Erythroblast (primary cell): Measurements from ENCODE around the gene CRIP2.

ENCODE experiments used
- DNase-seq, 2 experiments: peaks; one replicate each; lab custom pipeline; 2025; lab: John Stamatoyannopoulos, UW
- GATA1 ChIP-seq: IDR thresholded peaks from 2 replicates; pipeline ENCODE4 v1.6.1; 2011; ENCODE audit warnings: low read depth, mild to moderate bottlenecking, control low read depth, low read length, moderate library complexity
- POLR2A ChIP-seq: IDR thresholded peaks from 2 replicates; pipeline ENCODE4 v1.6.1; 2011; ENCODE audit warnings: mild to moderate bottlenecking, low read length

Gene CRIP2

DNA sequence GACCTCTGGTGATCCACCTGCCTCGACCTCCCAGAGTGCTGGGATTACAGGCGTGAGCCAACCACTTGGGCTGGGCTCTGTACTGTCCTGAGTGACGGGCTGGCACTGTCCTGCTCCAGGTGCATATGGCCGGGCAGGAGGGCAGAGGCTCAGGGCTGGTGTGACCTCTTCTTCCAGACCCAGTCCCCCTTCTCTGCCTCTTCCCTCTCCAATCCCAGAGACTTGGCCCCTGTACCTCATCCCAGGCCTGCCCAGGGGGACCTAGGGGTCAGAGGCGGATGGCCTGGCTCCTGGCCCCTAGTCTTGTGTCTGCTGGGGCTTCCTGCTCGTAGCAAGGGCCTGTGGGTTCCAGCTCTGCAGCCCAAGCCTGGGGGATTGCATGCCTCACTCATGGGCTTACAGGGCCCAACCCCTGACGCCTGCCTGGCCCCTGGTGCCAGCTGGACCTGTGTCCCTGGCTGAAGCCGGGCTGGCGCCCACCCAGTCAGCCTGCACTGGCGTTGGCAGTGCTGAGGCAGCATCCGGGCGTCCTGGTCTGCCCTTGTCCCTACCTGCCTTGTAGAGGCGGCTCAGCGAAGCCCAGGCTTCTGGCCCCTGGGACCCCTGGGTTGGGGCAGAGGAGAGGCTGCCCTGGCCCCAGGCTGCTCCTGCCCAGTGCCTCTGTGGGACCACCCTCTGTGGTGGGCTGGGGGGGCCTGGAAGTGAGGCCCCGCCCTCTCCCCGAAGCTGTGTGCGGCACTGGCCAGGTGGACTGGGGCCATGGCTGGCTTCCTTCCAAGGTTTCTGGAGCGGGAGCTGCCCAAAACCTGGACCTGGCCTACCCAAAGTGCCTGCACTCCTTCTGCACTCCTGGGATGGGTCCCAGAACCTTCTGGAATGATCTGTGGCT, 20.7 kb downstream of the CRIP2 start:
- TF ChIP-seq POLR2A (no peak), GATA1 (no peak)

DNA sequence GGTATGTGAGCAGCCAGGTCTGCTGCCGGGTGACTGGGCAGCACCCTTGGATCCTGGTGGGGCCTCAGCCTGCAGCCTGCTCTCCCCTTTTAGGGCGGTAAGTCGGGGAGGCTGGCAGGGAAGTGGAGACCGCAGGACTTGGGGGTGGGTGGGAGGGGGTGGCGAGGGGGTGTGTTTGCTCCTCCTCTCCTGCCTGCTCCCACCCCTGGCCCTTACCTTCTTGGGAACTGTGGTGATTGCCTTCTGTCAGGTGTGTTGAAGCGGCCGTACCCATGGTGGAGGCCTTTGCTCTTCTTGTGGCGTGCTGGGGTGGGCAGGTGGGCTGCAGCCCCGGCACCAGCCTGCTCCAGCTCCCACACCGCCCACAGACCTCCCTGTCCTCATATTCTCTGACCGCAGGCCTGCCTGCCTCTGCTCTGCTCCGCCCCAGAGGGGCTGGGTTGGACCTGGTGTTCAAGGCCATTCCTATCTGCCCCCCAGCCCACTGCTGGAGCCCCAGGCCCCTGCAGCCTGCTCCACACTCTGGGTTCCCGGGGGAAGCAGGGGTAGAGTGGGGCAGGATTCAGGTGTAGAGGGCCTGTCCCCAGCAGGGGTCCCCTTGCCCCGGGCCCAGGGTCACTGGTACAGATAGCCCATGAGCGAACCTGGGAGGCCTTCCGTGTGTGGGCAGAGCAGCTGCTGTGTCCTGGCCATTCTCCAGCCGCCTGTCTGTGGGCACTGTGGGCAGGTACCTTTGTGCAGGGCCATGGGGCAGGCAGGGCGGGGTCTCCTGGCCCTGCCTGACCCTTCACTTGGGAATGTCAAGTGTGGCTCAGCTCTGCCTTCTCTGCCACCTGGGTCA, 21.6 kb downstream of the CRIP2 start:
- TF ChIP-seq POLR2A (no peak), GATA1 (no peak)
- no peak for DNase-seq

More for the DNA sequence above, 20.7 kb downstream of the CRIP2 start:
- no peak for DNase-seq

DNA sequence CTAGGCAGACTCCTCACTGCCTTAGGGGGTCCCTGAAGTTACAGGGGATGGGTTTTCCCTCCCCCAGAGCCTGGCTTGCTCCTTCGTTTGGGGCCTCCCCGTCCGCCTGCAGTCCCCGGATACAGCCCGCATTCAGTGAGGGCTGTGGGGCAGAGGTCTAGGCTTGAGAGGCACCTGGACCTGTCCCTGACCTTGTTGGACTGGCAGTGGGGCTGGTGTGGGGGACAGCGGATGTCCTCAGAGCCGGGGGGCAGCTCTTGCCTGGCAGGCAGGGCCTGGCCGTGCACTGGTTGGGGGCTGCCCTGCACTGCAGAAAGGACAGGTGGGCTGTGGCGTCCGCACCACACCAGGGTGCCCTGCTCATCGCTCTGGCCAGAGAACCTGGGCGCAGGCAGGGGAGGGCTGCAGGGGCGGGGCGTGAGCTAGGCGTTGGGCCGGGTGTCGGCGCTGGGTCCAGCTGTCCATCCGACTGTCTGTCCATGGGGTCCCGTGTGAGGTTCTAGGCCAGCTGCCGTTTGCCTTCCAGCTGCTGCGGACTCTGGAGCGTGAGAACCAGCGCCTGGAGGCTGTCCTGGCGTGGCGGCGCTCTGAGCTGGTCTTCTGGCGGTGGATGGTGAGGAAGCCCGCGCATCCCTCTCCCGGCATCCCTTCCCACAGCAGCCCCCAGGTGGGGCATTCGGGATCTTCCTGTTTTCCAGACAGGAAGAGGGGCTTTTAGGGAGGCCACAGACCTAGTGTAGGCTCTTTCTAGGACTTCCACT, 22.4 kb downstream of the CRIP2 start:
- DNase-seq = no peak

DNA sequence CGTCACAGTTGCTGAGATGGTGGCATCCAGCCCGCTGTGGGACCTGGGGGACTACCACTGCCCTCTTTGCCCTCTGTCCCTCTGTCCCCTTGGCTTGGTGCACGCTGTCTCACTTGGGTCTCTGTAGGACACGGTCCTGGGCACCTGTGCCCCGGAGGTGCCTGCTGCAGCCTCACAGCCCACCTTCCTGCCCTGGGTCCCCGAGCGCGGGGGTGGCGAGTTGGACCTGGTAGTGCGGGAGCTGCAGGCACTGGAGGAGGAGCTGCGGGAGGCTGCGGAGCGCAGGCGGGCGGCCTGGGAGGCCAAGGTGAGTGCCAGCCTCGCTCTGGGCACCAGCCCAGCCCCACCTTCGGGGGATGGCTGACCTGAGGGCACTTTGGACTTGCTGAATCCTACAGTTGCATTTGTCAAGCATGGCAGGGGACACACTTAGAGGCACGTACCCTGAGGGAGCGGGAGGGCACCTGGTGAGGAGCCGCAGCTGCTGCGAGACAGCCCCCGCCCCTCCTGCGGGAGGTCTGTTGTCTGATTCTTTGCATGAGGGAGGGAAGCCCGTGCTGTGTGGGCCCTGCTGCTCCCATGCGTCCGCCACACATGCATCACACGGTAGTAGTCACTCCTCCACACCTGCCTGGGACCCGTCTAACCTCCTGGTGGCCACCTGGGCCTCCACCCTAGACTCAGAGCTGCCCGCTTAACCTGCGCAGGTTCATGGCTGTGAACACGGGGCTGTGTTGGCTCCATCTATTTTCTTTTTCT, 23.2 kb downstream of the CRIP2 start:
- TF ChIP-seq GATA1 (no peak), POLR2A (no peak)
- DNase-seq = no peak

More for the DNA sequence above, 22.4 kb downstream of the CRIP2 start:
- TF ChIP-seq GATA1 = no peak
- no peak for TF ChIP-seq POLR2A

DNA sequence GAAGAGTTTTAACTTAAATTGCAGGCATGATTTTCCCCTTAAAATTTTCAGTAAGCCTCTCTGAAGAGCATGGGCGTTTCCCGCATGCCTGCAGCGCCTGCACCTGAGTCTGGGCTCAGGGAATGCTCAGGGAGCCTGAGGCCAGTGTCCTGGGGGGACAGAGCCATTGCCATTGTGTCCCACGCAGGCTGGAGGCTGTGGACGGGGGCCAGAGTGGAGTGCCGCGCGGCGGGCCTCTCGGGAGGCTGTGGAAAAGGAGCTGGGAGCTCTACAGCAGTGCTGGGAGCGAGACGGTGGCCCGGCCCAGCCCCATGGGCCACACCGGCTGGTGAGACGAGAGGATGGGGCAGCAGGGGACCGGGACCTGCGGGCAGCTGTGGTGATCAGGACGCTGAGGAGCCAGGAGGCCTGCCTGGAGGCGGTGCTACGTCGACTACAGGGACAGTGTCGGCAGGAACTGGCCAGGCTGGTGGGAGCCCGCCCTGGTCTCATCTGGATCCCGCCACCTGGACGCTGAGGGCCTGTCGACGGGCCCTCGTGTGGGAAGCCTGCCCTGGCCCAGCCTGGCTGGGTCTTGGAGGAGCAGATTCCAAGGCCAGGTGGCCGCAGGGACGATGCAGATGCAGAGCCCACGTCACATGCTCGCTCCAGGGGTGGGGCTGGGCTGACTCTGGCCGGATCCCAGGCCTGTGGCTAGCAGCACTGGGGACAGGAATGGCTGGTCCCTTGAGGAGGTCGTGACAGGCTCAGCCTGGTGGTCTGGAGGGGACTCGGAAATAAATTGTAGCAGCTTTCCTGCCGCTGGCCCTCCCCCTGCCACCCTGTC, 24.0 kb downstream of the CRIP2 start:
- DNase-seq = no peak
- no peak for TF ChIP-seq POLR2A
- no peak for TF ChIP-seq GATA1

DNA sequence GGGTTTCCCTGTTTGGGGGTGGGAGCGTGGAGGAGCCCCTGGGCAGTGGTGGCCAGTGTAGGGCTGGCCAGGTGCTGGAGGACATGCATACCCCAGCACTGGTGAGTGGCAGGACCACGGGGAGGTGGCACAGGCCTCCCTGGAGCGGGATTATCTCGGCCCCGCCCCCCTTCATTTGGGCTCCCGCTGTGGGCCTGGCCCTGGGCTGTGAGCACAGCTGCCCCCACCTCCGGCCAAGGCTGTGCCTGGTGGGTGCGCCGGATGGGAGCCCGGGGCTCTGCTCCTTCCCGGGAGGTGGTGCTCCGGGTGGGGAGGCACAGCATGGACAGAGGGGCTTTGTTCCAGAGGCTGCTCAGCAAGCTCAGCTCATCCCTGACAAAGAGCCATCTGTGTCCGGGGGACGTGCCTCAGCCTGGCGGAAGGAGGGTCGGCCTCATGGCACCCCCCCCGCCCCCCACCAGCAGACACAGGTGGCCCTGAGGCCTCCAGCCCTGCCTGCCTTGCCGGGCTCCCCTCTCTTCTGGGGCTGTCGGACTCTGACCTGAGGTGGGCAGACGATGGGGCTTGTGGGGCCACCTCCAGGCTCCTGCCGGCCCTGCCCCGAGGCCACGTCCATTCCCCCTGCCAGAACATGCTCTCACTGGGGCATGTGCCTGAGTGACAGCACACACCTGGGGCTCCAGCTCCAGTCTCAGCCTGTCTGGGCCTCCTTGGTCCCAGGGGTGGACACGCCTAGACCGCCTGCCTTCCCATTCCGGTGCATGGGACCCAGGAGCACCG, 24.8 kb downstream of the CRIP2 start:
- TF ChIP-seq POLR2A = no peak
- no peak for TF ChIP-seq GATA1
- DNase-seq = no peak

DNA sequence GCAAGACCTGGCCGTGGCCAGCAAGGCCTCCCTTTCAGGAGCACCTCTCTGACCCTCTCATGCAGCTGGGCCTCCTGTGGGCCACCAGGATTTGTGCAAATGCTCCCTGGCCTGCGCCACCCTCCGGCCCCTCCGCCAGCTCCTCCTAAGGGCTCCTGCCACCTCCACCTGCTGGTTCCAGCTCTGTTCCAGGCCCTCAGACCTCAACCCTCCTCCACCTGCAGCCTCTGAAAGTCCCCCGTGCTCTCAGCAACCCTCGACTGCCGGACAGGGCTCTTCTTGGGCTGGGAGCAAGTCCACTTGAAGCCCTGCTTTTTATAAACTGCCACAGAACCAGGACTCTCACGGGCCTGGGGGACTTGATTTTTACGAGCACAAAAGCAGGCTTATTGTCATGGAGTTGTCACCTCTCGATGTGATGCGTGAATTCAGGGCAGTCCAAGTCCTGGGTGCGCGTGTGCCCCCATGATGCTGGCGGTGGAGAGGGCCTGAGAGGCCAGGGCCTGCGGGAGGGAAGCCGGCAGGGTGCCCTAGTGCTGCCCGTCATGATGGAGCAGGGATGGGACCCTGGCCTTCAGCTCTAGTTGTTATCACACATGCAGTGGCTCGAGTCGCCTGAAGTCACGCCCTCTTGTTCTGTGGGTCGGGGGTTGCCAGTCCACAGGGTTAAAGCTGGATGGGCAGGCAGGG, 25.6 kb downstream of the CRIP2 start:
- no peak for DNase-seq

DNA sequence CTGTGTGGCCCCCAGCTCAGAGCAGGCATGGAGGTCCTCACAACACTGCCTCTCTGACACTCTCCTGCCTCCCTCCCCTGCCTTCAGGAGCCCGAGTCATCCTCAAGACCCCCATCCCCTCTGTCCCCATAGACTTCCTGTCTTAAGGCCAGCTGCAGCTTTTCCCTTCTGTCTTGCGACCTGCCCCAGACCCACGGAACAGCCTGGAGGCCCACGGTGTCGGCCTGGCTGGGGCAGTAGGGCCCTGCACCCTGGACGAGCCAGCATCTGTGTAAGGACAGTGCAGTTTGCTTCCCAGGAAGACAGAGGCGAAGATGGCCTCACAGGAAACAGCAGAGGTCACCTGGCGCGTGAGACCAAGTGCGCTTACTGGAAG, 26.1 kb downstream of the CRIP2 start:
- DNase-seq = no peak
- no peak for TF ChIP-seq POLR2A
- TF ChIP-seq GATA1 = no peak

More for the DNA sequence above, 25.6 kb downstream of the CRIP2 start:
- TF ChIP-seq GATA1 = no peak
- no peak for TF ChIP-seq POLR2A

DNA sequence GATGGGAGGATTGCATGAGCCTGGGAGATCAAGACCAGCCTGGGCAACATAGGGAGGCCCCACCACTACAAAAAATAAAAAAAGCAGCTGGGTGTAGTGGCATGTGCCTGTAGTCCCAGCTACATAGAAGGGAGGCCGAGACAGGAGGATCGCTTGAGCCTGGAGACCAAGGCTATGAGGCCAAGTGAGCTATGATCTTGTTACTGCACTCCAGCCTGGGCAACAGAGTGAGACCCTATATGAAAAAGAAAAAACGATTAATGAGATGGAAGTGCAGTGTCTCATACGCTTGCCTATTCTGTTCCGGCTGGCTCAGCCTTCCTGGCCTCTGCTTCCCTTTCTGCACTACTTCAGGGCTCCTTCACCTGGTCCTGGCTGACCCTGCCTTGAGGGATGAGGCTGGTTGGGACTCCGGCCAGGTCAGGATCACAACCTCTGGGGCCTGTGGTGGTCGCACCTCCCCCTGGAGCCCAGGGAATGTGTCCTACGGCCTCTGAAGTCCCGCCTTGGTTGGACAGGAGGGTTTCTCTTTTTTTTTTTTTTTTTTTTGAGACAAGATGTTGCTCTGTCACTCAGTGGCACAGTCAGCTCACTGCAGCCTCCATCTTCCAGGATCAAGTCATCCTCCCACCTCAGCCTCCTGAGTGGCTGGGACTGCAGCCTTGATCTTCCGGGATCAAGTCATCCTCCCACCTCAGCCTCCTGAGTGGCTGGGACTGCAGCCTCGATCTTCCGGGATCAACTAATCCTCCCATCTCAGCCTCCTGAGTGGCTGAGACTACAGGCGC, 27.1 kb downstream of the CRIP2 start:
- TF ChIP-seq GATA1 (no peak), POLR2A (no peak)

DNA sequence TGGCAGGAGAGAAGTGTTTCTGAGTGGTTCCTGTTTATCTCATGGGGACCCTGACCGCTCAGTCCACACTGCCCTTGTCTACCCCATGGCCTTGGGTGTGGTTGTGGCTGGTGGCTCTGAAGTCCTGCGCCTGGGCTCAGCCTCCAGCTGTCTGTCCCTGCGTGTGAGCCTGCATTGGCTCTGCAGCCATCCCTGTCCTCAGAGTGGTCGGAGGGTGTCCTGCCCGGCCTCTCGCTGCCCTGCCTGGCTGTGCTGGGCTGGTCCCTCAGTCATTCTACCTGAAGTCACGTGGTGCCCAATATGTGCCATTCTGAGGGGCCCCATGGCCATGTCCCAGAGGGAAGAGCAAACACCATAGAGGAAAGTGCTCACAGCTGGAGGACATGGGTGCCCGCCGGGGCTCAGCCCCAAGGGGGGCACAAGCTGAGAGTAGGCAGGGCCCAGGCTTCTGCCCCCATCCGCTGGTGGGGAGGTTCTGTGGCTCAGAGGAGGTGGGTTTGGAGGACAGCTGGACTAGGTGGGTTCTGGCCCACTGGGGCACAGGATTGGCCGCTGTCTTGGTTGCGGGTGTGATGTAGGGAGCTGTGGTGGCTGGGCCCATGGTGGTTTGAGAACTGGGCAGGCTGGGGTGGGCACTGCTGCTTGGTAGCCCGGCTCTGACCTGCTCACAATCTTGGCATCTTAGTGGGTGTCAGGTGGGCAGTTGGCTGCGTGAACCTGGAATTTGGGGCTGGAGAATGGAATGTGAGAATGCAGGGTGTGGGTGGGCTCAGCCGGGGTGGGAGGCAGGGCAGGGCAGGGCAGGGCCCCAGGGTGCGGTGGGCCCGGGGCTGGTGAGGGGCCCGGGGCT, 28.1 kb downstream of the CRIP2 start:
- no peak for DNase-seq
- TF ChIP-seq POLR2A = no peak
- TF ChIP-seq GATA1 = no peak

More for the DNA sequence above, 27.1 kb downstream of the CRIP2 start:
- DNase-seq = no peak
